GM12878 (cell line): ENCODE measurements around the gene CLK2. TPM values are rescaled to one million over a fixed set of nuclear protein-coding genes. Genes with fewer than 3 reads are reported as not detected.
"Not testable (repeated sequence)": the region's sequence is repeated elsewhere in the genome, so short reads cannot be mapped to it uniquely, and the experiment has no call there.

Source experiments
- ATAC-seq: fragments of 200-7000 bp; cut with Tn5 transposase; 3 replicates; pipeline ENCODE4 v1.9.1; 2020; ENCODE audit warnings: mild to moderate bottlenecking, moderate library complexity
- BruUV-seq: library from RNA; stranded (reverse); fragments of 400-500 nt; replicated peaks from 2 replicates; lab custom pipeline; 2021; lab: Mats Ljungman, UMichigan
- CTCF ChIA-PET: fragments of 300-600 bp; sonication (Branson Sonifier 250); formaldehyde crosslinking; extraction: SDS; loops from one replicate; lab custom pipeline; 2021; ENCODE audit warnings: inconsistent platforms; lab: Yijun Ruan, JAX
- POLR2A ChIA-PET: fragments of 350-600 bp; formaldehyde crosslinking; extraction: SDS; loops from one replicate; lab custom pipeline; 2021; ENCODE audit warnings: inconsistent platforms; lab: Charles Lee
- RAD21 ChIA-PET: fragments of 300-600 bp; sonication (Branson Sonifier 250); formaldehyde crosslinking; loops from one replicate; lab custom pipeline; 2023; ENCODE audit warnings: antibody characterized with exemption; ENCODE audit not compliant: unreplicated experiment; lab: Charles Lee
- SMC1A ChIA-PET: fragments of 300-600 bp; sonication (Branson Sonifier 250); formaldehyde crosslinking; loops from one replicate; lab custom pipeline; 2023; ENCODE audit not compliant: unreplicated experiment, uncharacterized antibody; lab: Charles Lee
- DNase-seq: peaks from one replicate; pipeline ENCODE4 v3.0.0-alpha.2; 2011; ENCODE audit warnings: low read depth, low spot score
- FAIRE-seq: peaks from 3 replicates; lab custom pipeline; 2011; peaks lifted over from hg19 to GRCh38; lab: Jason Lieb, UNC
- H2AFZ ChIP-seq: 2 replicates; pipeline ENCODE4 v1.6.0; 2011; ENCODE audit warnings: low read depth, low read length, control low read depth; ENCODE audit not compliant: control insufficient read depth
- H3K27ac ChIP-seq: 2 replicates; pipeline ENCODE4 v1.5.1; 2011; ENCODE audit warnings: control low read depth; ENCODE audit not compliant: control insufficient read depth, insufficient read depth
- H3K27me3 ChIP-seq, 2 experiments: replicated peaks in 1 of 2; 2 replicates each; pipeline versions ENCODE4 v1.6.0 to v1.6.1; 2011; ENCODE audit warnings: low read length in 1 of 2; ENCODE audit not compliant: control insufficient read depth in 2 of 2, insufficient read depth in 2 of 2
- H3K36me3 ChIP-seq, 2 experiments: 2 replicates each; pipeline ENCODE4 v1.5.1; 2011; ENCODE audit warnings: low read length in 1 of 2; ENCODE audit not compliant: control insufficient read depth in 2 of 2, insufficient read depth in 2 of 2
- H3K4me1 ChIP-seq: 2 replicates; pipeline ENCODE4 v1.6.1; 2011; ENCODE audit warnings: mild to moderate bottlenecking, low read length, moderate library complexity, mixed read lengths; ENCODE audit not compliant: control insufficient read depth, insufficient read depth
- H3K4me2 ChIP-seq: 2 replicates; pipeline ENCODE4 v1.6.0; 2011; ENCODE audit warnings: control low read depth; ENCODE audit not compliant: control insufficient read depth, insufficient read depth
- H3K4me3 ChIP-seq: fragments of 200-600 bp; sonication (generic); 2 replicates; pipeline ENCODE4 v1.5.1; 2016
- H3K79me2 ChIP-seq: 2 replicates; pipeline ENCODE4 v1.6.0; 2011; ENCODE audit warnings: low read length; ENCODE audit not compliant: control insufficient read depth, insufficient read depth
- H3K9ac ChIP-seq: 2 replicates; pipeline ENCODE4 v1.8.0; 2011; ENCODE audit warnings: low read length, control low read depth, mixed read lengths; ENCODE audit not compliant: control insufficient read depth, insufficient read depth
- H3K9me3 ChIP-seq: replicated peaks from 3 replicates; pipeline ENCODE4 v1.5.1; 2011; ENCODE audit warnings: mild to moderate bottlenecking, low read length; ENCODE audit not compliant: control insufficient read depth, insufficient read depth
- H4K20me1 ChIP-seq: 2 replicates; pipeline ENCODE4 v1.6.0; 2011; ENCODE audit not compliant: control insufficient read depth, insufficient read depth
- ASH2L ChIP-seq: fragments of 300-600, 200-600 bp; sonication (generic); IDR thresholded peaks from 2 replicates; pipeline ENCODE4 v1.6.1; 2017; ENCODE audit warnings: low read depth, mild to moderate bottlenecking, borderline replicate concordance
- CBX5 ChIP-seq: sonication (generic); IDR thresholded peaks from 2 replicates; pipeline ENCODE4 v1.6.1; 2016; ENCODE audit warnings: low read depth, moderate library complexity, mild to moderate bottlenecking, inconsistent platforms
- CREM ChIP-seq: IDR thresholded peaks from 2 replicates; pipeline ENCODE4 v1.6.1; 2014; ENCODE audit warnings: antibody characterized with exemption, low read depth
- IKZF2 ChIP-seq, 2 experiments: fragments of 450-650 bp; IDR thresholded peaks; 2 replicates each; pipeline ENCODE4 v1.6.1; 2017; ENCODE audit warnings: mild to moderate bottlenecking in 2 of 2, moderate library complexity in 2 of 2
- MEF2A ChIP-seq: IDR thresholded peaks from 2 replicates; pipeline ENCODE4 v1.6.1; 2011; ENCODE audit warnings: low read depth, mild to moderate bottlenecking, low read length, moderate library complexity; ENCODE audit not compliant: insufficient read depth
- MEF2B ChIP-seq: fragments of 450-650 bp; IDR thresholded peaks from 2 replicates; pipeline ENCODE4 v1.6.1; 2018; ENCODE audit warnings: mild to moderate bottlenecking, moderate library complexity; ENCODE audit not compliant: partially characterized antibody, poor library complexity, severe bottlenecking
- MTA3 ChIP-seq: IDR thresholded peaks from 2 replicates; pipeline ENCODE4 v1.6.1; 2012; ENCODE audit warnings: low read length, inconsistent platforms, borderline replicate concordance
- PBX3 ChIP-seq: IDR thresholded peaks from 2 replicates; pipeline ENCODE4 v1.6.1; 2011; ENCODE audit warnings: mild to moderate bottlenecking, low read depth, low read length, moderate library complexity; ENCODE audit not compliant: insufficient replicate concordance
- PKNOX1 ChIP-seq: fragments of 450-650 bp; IDR thresholded peaks from 2 replicates; pipeline ENCODE4 v1.6.1; 2016; ENCODE audit warnings: mild to moderate bottlenecking
- RUNX3 ChIP-seq: IDR thresholded peaks from 2 replicates; pipeline ENCODE4 v1.6.1; 2012; ENCODE audit warnings: low read length, inconsistent platforms
- WGBS: methylation state at CpG from one replicate; pipeline ENCODE4 v1.1.6; 2016; ENCODE audit warnings: low lambda C conversion rate; ENCODE audit not compliant: insufficient replicate concordance, insufficient coverage; ENCODE audit errors: missing lambda C conversion rate; 5-methylcytosine and 5-hydroxymethylcytosine counted together
- in situ Hi-C: fragments of 300-500 bp; cut with MboI; formaldehyde crosslinking; loops from 9 replicates; pipeline ENCODE4 v1.14.3; 2018; ENCODE audit warnings: mixed read lengths
- intact Hi-C: fragments of 100-400 bp; cut with micrococcal nuclease; formaldehyde crosslinking; loops from one replicate; pipeline ENCODE4 v1.14.2; 2022; ENCODE audit not compliant: unreplicated experiment
- polyA plus RNA-seq, 11 experiments: library from polyadenylated mRNA; depleted of rRNA in 4 of 11; unstranded in 6 of 11; stranded (reverse) in 5 of 11; fragments of >200 nt; fragmentation: Nextera tagmentation in 4 of 11; fragmentation: Illumina TruSeq in 1 of 11; extraction: Ambion mirVana in 4 of 11; extraction: Trizol in 1 of 11; gene quantifications; 1 replicate in 1 of 11; 2 replicates in 10 of 11; pipeline versions ENCODE4 v1.2.1 to v1.2.3, GENCODE V29; 2011 to 2016; ENCODE audit warnings: inconsistent platforms in 2 of 11, missing spikeins in 2 of 11, low read depth in 1 of 11
- total RNA-seq, 4 experiments: library from RNA; depleted of rRNA in 3 of 4; stranded (reverse); fragments of >200 nt in 3 of 4; fragmentation: Illumina TruSeq in 1 of 4; extraction: Trizol in 1 of 4; gene quantifications; 2 replicates each; pipeline versions ENCODE4 v1.2.1 to v1.2.3, GENCODE V29; 2013 to 2021

CLK2 gene
- total and polyA plus RNA-seq, 10 of the 15 experiments (the other 5 are each of a cell fraction or from before 2014, with no cell fraction given), result 11.1 to 83.7 (median 36.7) TPM

DNA sequence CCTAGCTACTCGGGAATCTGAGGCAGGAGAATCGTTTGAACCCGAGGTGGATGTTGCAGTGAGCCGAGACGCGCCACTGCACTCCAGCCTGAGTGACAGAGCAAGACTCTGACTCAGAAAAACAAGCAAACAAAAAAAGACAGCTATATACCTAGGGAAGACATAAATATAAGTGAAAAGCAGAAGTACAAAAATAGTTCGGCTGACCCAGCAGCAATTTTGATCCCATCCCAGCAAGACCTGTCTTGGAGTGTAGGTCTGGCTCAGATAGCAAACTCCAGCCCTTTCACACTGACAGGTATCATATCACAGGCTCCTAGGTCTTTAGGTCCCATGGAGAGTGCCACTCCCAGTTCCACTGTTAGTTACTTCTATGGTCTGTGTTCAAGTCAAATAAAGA is 50.3 kb downstream of the CLK2 start:
- Histone ChIP-seq H3K27me3 (no peaks in the 10 kb centered on the region), H3K4me1 (peaks cover 39% of the 10 kb centered on the region), H3K79me2 (peaks cover 22% of the 10 kb centered on the region), H3K4me2 (peak overlapping the region; percentile 59; the same call in 1 of the 2 replicates), H3K36me3 (no peaks in the 10 kb centered on the region; a peak in 1 of 4 replicates), H4K20me1 (no peaks in the 10 kb centered on the region), H2AFZ (peak overlapping the region; percentile 48; the same call in 1 of the 2 replicates), H3K4me3 (no peak overlapping the region), H3K27ac (0 out of 2 replicates have a peak overlapping the region, but pooled peaks have one; percentile 13), H3K9ac (no peak overlapping the region), H3K9me3 (no peaks in the 10 kb centered on the region)
- no peak for DNase-seq
- 17% methylated on average over 7 of the region's 7 CpGs for WGBS
- CTCF ChIA-PET, result interaction anchor here (1.1 to 7.0 kb wide), 7 partner anchors 16 to 138 kb away, joined by 3 to 154 read pairs (median 21); partner anchors contain the start of genes KRTCAP2, MTX1 and THBS3
- POLR2A ChIA-PET, result interaction anchor here (0.5 to 6.9 kb wide), 4 partner anchors 15 to 635 kb away, joined by 4 to 84 read pairs (median 30); partner anchors contain the start of genes MTX1 and THBS3
- ATAC-seq, result no peak
- no peak for FAIRE-seq
- BruUV-seq, result no TSS peak
- RAD21 ChIA-PET, result interaction anchor here (1.6 to 6.5 kb wide), 5 partner anchors 15 to 48 kb away, joined by 3 to 85 read pairs (median 7); partner anchors contain the start of genes MTX1 and THBS3
- in situ Hi-C loops, result no loop called here
- TF ChIP-seq CBX5 (no peak), IKZF2 (IDR thresholded peaks at IDR 0.05) (peak in 1 of 2 experiments; percentile 21; a peak in 1 of 4 replicates), PBX3 (peak; percentile 65), RUNX3 (no peak), ASH2L (no peak), MTA3 (no peak), CREM (no peak), MEF2A (peak; percentile 51; the same call in 1 of the 2 replicates), PKNOX1 (peak; percentile 89), MEF2B (peak; percentile 23)
- intact Hi-C loops, result no loop called here
- SMC1A ChIA-PET, result interaction anchor here (0.8 to 6.7 kb wide), 4 partner anchors 15 to 51 kb away, joined by 3 to 89 read pairs (median 4); partner anchors contain the start of genes KRTCAP2, MTX1 and THBS3

- intact Hi-C loops, SMC1A ChIA-PET, H3K27me3 ChIP-seq, ATAC-seq, BruUV-seq, CTCF ChIA-PET, H4K20me1 ChIP-seq, H3K4me3 ChIP-seq, H3K9ac ChIP-seq, H3K27ac ChIP-seq, H3K36me3 ChIP-seq, DNase-seq, H3K79me2 ChIP-seq, FAIRE-seq, H3K9me3 ChIP-seq, RAD21 ChIA-PET, H3K4me2 ChIP-seq, H2AFZ ChIP-seq, in situ Hi-C loops: not testable (repeated sequence)
- H3K4me1 ChIP-seq, result peaks cover 30% of the 10 kb centered on the region
- POLR2A ChIA-PET, result interaction anchor here (0.6 to 1.1 kb wide), 2 partner anchors 31 to 59 kb away, joined by 3 read pairs; no protein-coding TSS in a partner anchor
- WGBS, result 90% methylated on average over 10 of the region's 10 CpGs
These were observed 52.9 kb downstream of the CLK2 start for GRCh38 chr1:155220211-155220965.
